HG02943 (cell line): Measurements from ENCODE around the gene GLT8D1.

Source experiments
- ATAC-seq: cut with Tn5 transposase; IDR thresholded peaks from one replicate; pipeline ENCODE4 v1.9.1; 2021; ENCODE audit warnings: mild to moderate bottlenecking, low read depth, moderate library complexity; ENCODE audit not compliant: unreplicated experiment

The GLT8D1 gene

DNA sequence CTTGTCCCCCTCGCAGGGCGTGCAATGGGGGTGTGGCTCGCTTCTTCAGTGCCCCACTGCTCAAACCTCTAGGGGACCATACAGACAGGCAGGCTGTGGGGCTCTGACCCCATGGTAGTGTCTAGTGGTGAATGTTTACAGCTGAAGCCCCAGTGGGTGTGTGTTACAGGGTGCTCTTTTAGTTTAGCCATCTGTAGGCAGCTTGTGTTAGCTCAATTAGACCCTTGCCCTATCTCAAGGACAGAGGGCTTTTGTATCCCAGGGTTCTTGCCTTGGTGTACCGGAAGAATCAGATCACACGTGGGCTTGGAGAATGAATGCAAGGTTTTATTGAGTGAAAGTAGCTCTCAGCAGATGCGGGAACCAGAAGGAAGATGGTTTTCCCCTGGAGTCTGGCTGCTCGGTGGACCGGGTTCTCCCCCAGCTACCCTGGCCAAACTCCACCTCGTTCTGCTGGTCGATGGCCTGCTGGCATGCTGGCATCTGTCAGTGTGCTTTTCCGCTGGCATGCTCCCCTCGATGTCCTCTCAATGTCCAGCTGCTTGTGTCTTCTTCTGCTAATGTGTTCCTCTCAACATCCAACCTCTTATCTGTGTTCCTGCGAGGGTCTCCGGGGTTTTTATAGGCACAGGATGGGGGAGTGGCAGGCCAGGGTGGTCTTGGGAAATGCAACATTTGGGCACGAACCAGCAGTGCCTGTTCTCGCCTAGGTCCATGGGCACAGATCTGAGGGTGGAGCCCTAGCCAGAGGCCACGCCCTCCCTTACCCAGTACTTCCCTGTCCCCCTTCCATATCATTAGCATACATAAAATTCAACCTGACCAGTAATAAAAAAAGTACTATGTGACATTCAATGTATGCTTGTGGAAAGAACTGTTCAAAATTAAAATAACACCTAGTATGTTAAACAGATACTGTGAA, 7.0 kb upstream of the GLT8D1 start:
- no peak for ATAC-seq

DNA sequence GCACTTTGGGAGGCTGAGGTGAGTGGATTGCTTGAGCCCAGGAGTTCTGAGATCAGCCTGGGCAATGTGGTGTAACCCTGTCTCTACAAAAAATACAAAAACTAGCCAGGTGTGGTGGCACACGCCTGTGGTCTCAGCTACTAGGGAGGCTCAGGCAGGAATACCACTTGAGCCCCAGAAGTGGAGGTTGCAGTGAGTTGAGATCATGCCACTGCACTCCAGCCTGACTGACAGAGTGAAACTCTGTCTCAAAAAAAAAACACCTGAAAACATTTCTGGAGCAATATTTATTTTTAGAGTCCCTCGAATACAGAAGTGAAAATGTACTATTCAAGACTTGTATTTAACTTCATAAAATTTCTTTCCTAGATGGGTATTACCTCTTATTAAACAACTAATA, 4.9 kb upstream of the GLT8D1 start:
- no peak for ATAC-seq

DNA sequence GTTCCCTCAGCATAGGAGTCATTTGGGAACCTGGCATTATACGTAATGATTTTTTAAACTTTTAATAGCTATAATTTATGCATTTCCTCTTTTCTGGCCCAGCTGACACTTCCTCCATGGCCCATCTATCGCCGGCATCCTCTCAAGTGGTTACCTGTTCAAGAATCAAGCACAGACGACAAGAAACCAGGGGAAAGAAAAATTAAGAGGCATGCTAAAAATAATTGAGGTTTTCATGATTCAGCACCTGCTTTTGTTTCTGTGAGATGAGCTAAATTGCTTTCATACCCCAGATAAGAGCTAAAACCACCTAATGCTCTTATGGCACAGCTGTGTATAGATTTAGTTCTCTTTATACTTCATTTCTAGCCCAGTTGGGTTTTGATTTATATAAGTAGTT, 2.0 kb upstream of the GLT8D1 start:
- no peak for ATAC-seq

DNA sequence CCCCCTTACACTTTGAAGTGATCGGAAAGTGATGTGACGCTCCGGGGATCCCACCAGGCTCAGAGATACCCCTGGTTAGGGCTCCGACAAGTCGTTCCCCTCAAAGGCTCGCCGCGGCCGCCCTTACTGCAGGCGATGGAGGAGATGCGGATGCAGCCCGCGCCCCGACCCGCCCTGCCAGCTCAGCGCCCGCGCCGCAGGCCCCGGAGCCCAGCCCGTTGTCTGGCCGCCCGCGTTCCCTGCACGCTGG, 228 bp downstream of the GLT8D1 start:
- ATAC-seq, result peak; percentile 34

DNA sequence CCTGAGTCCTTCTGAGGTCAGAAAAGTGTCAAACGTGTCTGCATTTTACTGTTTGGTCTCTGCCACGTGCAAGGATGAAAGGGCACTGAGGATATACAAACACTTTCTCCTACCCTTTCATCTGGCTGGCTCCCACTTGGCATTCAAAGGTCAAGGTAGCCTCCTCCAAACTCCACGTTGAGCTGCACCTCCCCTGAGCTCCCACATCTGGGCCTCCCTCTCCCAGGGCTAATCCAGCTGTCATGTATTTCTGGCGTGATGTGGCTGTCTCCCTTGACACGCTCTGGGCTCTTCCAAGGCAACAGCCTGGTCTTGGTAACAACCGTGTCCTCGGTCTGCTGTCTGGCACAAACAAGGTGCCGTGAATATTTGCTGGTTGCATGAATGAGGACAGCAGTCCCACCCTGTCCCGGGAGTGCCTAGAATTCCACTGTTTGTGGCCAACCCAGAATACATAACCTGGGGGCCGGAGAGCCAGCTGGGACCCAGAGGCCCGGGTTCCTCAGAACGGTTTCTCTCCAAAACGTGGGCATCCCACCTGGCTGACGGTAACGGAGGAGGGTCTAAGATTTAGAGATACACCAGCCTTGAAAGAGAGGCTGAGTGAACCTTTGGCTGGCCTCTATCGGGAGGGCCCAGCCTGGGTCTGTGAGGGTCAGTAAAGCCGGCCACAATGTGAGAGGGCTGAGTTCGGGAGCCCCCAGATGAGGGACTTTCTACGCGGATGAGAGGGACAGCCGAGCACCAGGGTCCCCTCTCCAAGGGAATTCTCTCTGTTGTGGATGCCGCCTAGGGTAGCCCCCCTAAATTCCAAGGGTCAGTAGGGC, 767 bp downstream of the GLT8D1 start:
- peak; percentile 3 for ATAC-seq

DNA sequence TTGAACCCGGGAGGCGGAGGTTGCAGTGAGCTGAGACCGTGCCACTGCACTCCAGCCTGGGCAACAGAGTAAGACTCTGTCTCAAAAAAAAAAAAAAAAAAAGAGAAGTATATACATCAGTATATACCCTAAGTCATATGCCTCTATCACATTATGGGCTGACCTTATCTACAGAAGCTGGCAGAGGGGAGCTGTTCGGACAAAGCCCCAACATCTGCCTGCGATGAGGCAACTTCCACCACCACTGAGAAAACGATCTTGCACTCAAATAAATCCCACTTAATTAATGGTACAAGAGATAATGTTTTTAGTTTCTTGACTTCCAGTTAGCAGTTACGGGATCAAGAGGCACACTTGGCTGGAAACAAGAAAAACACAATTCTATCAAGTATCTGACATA, 2.2 kb downstream of the GLT8D1 start:
- ATAC-seq, result no peak

DNA sequence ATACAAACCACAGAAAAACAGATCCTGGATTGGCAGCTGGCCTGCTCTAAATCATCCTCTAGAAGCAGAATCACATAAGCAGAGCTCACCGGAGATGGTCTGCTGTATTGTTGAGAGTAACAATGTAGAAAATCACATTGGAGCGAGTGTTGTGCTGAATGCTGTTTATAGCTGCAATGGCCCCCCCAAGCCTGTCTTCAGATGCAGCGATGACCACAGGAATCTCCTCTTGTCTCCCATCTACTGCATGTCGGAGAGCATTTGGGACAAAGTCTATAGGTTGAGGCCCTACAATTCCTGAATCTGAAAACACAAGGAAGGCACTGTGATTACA, 8.0 kb downstream of the GLT8D1 start:
- ATAC-seq, result no peak

- no peak for ATAC-seq
Observed at GRCh38 chr3:52696830-52697631, 8.6 kb downstream of the GLT8D1 start.

- no peak for ATAC-seq
Observed at GRCh38 chr3:52695798-52696671, 9.6 kb downstream of the GLT8D1 start.

- ATAC-seq, result no peak
Observed at GRCh38 chr3:52694528-52695189, 10.9 kb downstream of the GLT8D1 start.

DNA sequence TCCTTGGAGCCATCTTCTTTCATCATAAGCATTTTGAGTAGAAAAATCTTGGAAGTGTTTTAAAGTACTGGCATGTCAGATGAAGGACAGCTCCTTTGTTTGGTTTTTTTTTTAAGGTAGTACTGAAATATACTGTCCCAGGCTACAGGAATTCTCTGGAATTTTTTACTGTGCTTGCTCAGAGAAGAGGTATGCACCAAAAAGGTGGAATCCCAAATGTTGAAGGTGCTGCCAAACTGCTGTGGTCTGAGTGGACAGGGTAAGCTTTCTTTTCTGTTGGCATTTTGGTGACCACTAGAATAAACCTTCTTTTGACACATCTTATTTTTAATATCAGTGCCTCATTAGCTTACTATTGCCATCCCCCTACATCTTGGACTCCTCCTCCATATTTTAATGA, 12.5 kb downstream of the GLT8D1 start:
- ATAC-seq, result no peak

- no peak for ATAC-seq
Observed at GRCh38 chr3:52690560-52690959, 15.0 kb downstream of the GLT8D1 start.

DNA sequence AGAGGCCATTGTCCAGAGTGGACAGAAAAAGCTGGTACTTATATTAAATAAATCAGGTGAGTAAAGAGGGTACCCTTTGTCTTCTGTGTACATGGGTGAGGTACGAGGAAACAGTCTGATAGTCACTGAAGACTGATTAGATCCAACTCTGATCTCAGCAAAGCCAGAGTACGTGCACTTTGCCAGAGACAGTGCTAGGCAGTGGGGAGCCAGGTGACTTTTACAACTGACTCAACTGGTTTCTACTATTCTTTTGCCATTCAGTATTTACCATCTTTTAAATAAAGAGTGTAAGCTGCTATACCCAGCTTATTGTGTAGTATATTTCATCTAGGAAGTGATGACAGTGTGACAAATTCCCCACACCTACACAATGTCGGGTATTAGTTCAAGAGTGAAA, 16.4 kb downstream of the GLT8D1 start:
- ATAC-seq, result no peak

DNA sequence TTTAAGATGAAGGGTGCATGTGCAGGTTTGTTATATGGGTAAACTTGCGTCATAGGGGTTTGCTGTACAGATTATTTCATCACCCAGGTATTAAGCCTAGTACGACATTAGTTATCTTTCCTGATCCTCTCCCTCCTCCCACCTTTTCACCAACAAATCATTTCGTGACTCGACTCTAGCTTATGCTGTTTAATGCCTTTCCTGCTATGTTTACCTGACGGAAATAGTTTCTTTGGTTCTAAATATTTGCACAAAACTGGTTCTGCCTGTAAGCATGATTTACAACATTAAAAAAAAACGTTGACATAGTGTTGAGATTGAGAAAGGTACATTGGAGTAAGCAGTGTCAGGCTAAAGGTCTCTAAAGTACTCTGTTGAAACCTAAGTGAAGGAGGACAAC, 17.3 kb downstream of the GLT8D1 start:
- no peak for ATAC-seq

DNA sequence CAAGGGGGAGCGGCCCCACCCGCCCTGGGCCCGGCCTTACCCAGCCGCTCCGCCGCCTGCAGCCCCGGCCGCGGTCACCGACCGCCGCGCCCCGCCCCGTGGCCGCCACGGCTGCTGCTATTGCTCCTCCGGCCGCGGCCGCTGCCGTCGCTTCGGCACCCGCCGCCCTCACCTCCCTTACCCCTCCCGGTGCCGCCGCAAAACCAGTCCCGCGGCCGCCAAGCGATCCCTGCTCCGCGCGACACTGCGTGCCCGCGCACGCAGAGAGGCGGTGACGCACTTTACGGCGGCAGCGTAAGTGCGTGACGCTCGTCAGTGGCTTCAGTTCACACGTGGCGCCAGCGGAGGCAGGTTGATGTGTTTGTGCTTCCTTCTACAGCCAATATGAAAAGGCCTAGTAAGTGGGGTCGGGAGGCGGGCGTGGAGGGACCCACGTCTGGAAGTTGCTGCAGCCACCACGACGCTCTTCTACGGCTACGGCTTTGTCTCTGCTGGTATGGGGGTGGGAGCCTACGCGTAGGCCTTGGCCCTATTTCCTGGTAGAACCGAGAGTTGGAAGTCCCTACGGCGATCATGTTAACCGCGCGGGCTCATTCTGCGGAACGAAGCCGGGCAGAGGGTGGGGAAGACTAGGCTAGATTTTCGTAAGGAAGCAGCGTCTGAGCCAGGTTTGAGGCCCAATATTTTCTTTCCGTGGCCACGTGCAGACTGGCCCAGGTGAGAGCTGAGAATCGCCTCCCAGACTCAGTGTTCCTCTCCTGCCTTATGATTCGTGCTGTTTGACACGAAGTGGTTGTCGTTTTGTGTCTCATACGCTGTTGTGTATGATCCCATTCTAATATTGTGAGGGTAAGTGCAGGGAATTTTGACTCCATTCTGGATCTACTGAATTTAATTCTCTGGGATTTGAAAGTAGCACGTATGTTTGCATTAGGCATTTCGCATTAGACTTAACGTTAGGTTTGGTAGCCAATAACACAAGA, 19.6 kb downstream of the GLT8D1 start, which contains the start of the genes GNL3 and PBRM1:
Gene GNL3, plus strand, starts transcription at position 324 of the 983 bp plus-strand sequence. Its CDS starts 61 bp downstream, at position 385.
Gene PBRM1, minus strand, starts transcription at position 205 of the 983 bp plus-strand sequence.
- peak; percentile 64 for ATAC-seq

DNA sequence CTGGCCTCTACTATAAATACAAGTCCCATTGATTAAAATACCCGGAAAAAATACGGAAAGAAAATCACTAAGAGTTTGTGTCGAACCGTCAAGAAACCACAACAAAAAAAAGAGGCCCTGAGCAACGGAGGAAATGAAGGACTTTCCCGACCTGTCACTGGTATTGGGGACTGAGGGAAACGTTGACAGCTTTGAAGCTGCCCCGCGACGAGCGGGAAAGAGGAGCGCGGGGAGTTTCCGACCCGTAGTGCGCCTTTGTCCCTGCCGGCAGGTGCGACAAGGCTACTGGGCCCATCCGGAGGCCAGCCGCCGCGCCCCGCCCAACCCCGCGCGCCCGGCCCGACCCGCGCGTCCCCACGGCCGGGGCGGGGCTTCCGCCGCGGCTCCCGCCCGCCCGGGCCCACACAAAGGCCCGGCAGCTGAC, 20.3 kb downstream of the GLT8D1 start:
- ATAC-seq, result peak; percentile 60

GRCh38 chr3:52684184-52684583, 21.4 kb downstream of the GLT8D1 start:
- ATAC-seq, result no peak

GRCh38 chr3:52683611-52684010, 22.0 kb downstream of the GLT8D1 start:
- no peak for ATAC-seq
